Subcutaneous abdominal adipose tissue (tissue), 5 donors: ENCODE results near the gene TLE6.
"Not testable (repeated sequence)": the region's sequence is repeated elsewhere in the genome, so short reads cannot be mapped to it uniquely, and the experiment has no call there.

Source experiments
- H3K27ac ChIP-seq: one replicate; pipeline ENCODE4 v1.7.0; 2013; ENCODE audit warnings: low read depth, mild to moderate bottlenecking, inconsistent platforms, low read length, moderate library complexity
- H3K27me3 ChIP-seq, 5 donors: one replicate each; pipeline ENCODE4 v1.7.0; 2013; ENCODE audit warnings: low read length in 5 of 5, inconsistent platforms in 1 of 5; ENCODE audit not compliant: control insufficient read depth in 5 of 5, insufficient read depth in 4 of 5
- H3K36me3 ChIP-seq, 5 donors: one replicate each; pipeline ENCODE4 v1.7.0; 2013; ENCODE audit warnings: low read length in 5 of 5; ENCODE audit not compliant: control insufficient read depth in 5 of 5, insufficient read depth in 5 of 5
- H3K4me1 ChIP-seq, 5 donors: one replicate each; pipeline ENCODE4 v1.7.0; 2013; ENCODE audit warnings: low read length in 5 of 5, mild to moderate bottlenecking in 3 of 5, moderate library complexity in 1 of 5; ENCODE audit not compliant: control insufficient read depth in 5 of 5, insufficient read depth in 5 of 5
- H3K4me3 ChIP-seq, 5 donors: one replicate each; pipeline ENCODE4 v1.7.0; 2013; ENCODE audit warnings: low read length in 5 of 5, low read depth in 1 of 5
- H3K9ac ChIP-seq, 5 donors: one replicate each; pipeline ENCODE4 v1.7.0; 2013; ENCODE audit warnings: low read length in 5 of 5, mild to moderate bottlenecking in 4 of 5, moderate library complexity in 3 of 5
- H3K9me3 ChIP-seq, 5 donors: one replicate each; pipeline ENCODE4 v1.7.0; 2013; ENCODE audit warnings: low read length in 5 of 5; ENCODE audit not compliant: control insufficient read depth in 5 of 5
- donor health status: healthy.
- donor health status: healthy.
- donor health status: healthy.
- donor health status: healthy.
- donor health status: healthy.

TLE6 gene

DNA sequence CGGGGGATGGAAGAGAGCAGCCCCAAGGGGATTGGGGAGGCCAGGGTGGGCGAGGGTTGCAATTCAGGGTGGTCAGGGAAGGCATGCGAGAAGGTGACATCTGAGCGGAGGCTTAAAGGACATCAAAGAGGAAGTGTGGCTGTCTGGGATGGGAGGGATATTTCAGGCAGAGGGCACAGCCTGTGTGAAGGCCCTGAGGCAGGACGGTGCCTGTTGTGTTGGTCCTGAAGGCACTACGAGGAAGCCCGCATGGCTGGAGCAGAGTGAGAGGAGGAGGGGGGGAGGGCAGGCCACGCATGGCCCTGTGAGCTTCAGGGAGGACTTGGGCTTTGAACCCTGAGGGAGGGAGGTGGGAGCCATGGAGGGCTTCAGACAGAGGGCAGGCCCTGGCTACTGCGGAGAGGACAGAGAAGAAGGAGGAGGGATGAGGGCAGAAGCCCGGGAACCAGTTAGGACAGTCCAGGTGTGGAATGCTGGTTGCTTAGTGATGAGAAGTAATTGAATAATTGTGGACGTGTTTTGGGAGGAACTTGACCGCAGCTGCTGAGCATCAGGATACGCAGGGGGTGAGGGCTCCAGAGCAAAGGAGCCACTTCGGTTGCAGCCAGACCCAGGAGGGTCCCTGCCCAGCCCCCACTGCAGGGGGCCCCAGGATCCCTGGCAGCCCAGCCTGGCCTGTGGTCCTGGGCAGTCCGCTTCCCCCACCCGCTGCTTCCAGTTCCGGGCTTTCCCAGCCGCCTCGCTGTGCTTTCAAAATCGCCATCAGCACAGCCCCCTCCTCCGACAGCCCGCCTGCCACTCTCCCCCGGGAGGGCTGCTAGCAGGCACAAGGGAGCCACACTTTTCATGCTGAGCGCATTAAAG lies 6.2 kb downstream of the TLE6 start:
- no peaks in the 10 kb centered on the region for H3K36me3 ChIP-seq
- H3K27me3 ChIP-seq = peaks cover 0 to 3% (median 0%) of the 10 kb centered on the region in 5 donors
- H3K4me1 ChIP-seq = peaks cover 3 to 30% (median 21%) of the 10 kb centered on the region in 5 donors
- peak overlapping the region in 4 of 5 donors; percentile 8 to 68 (median 64) for H3K9ac ChIP-seq
- H3K9me3 ChIP-seq = no peaks in the 10 kb centered on the region
- H3K27ac ChIP-seq = peak overlapping the region; percentile 69
- peak overlapping the region; percentile 17 to 54 (median 51) for H3K4me3 ChIP-seq

DNA sequence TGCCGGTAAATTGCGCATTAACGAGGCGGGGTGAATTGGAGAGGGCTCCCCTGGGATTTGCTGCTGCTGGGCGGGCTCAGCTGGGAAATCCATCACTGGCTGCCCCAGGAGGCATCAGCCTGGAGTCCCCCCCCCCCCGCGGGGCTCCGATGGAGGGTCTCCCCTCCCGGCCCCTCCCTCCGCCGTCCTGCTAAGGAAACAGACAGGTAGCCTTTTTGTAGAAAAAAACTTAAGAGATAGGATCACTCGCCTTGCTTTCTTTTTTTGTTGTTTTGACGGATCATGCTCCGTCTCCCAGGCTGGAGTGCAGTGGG lies 6.8 kb downstream of the TLE6 start:
- peak overlapping the region in 4 of 5 donors; percentile 47 to 54 (median 51) for H3K4me3 ChIP-seq
- no peaks in the 10 kb centered on the region for H3K9me3 ChIP-seq
- H3K4me1 ChIP-seq = peaks cover 3 to 30% (median 21%) of the 10 kb centered on the region in 5 donors
- H3K27ac ChIP-seq = no peak overlapping the region
- H3K9ac ChIP-seq = peak overlapping the region in 2 of 5 donors; percentile 67 to 68
- peaks cover 0 to 3% (median 0%) of the 10 kb centered on the region in 5 donors for H3K27me3 ChIP-seq
- no peaks in the 10 kb centered on the region for H3K36me3 ChIP-seq

DNA sequence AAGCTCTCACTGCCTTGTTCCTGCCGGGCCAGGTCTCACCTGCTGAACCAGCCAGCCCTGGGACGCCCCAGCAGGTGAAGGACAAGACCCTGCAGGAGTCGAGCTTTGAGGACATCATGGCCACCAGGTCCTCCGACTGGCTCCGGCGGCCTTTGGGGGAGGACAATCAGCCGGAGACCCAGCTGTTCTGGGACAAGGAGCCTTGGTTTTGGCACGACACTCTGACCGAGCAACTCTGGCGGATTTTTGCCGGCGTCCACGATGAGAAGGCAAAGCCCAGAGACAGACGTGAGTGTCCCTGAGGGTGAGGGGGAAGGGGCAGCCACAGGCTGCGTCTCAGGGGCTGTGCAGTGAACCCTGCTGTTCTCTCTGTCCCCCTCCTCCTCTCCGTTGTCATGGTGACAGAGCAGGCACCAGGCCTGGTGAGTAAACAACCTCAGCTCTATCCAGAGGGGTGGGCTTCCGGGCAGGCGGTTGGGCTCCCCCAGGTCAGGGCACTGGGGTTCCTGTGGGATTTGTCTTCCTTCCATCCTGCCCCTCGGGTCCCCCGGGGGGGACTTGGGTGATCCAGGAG lies 9.7 kb downstream of the TLE6 start:
- Histone ChIP-seq H3K36me3 (no peaks in the 10 kb centered on the region), H3K27me3 (peaks cover 0 to 3% (median 0%) of the 10 kb centered on the region in 5 donors), H3K9ac (no peak overlapping the region), H3K4me1 (peaks cover 3 to 27% (median 21%) of the 10 kb centered on the region in 5 donors), H3K4me3 (no peak overlapping the region), H3K9me3 (no peaks in the 10 kb centered on the region), H3K27ac (no peak overlapping the region)

DNA sequence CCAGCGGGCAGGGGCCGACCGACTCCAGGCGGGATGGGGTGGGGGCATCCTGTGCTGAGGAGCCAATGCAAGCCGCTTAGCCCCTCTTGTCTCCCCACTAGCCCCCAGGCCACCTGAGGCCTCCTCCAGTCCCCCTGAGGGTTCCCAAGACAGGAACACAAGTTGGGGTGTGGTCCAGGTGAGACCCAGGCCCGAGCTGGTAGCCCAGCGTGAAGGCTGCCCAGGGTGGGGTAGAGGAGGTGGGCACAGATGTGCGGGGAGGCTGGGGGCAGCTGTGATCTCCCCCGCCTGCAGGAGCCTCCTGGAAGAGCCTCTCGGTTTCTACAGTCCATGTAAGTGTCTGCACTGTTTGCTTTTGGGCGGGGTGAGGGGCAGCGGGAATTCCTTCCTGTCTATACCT lies 10.4 kb downstream of the TLE6 start:
- H3K4me1 ChIP-seq = peaks cover 3 to 22% (median 16%) of the 10 kb centered on the region in 5 donors
- no peak overlapping the region for H3K9ac ChIP-seq
- H3K4me3 ChIP-seq = no peak overlapping the region
- no peaks in the 10 kb centered on the region for H3K36me3 ChIP-seq
- H3K27me3 ChIP-seq = peaks cover 0 to 3% (median 0%) of the 10 kb centered on the region in 5 donors
- H3K27ac ChIP-seq = no peak overlapping the region
- H3K9me3 ChIP-seq = no peaks in the 10 kb centered on the region

DNA sequence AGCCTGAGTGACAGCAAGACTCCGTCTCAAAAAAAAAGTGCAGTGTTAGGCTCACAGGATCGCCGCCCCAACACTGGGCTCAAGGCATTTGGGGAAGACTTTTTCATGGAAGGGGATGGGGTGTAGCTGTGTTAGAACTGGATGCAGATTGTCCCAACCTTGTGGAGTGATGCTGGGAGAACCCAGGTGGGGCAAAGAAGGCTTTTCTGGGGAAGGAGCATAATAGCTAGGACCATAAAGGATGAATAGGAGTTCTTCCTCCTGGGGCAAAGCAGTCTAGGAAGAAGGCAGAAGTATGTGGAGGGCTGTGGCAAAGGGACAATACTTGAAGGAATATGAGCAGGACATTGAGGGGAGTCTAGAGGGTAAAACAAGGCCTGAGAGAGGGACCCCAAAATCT lies 11.2 kb downstream of the TLE6 start:
- Histone ChIP-seq H3K9ac (no peak overlapping the region), H3K27ac (no peak overlapping the region), H3K4me3 (no peak overlapping the region), H3K36me3 (no peaks in the 10 kb centered on the region), H3K27me3 (peaks cover 0 to 3% (median 0%) of the 10 kb centered on the region in 5 donors), H3K9me3 (no peaks in the 10 kb centered on the region), H3K4me1 (peaks cover 0 to 14% (median 9%) of the 10 kb centered on the region in 5 donors)

DNA sequence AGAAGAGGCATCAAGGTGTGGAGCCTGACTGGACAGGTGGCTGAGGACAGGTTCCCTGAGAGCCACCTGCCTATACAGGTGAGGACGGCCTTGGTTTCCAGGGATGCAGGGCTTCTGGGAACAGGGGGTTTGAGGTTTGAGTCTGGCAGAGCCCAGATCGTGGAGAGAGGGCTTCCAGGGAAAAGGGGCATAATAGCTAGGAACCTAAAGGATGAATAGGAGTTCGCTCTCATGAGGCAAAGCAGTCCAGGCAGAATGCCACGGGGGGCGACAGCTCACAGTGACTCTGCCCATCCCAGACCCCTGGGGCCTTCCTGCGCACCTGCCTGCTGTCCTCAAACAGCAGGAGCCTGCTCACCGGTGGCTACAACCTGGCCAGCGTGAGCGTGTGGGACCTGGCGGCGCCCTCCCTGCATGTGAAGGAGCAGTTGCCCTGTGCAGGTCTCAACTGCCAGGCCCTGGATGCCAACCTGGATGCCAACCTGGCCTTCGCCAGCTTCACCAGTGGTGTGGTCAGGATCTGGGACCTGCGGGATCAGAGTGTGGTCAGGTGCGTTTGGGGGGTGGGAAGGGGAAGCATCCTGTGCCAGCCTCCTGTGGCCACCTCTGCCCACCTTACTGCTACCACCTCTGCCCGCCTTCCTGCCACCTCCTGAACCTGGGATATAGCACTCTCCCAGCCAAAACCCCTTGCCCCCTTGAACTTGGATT lies 12.0 kb downstream of the TLE6 start:
- Histone ChIP-seq H3K4me1 (peaks cover 0 to 6% (median under 1%) of the 10 kb centered on the region in 5 donors), H3K27ac (no peak overlapping the region), H3K4me3 (no peak overlapping the region), H3K9me3 (no peaks in the 10 kb centered on the region), H3K36me3 (no peaks in the 10 kb centered on the region), H3K27me3 (peaks cover 0 to 3% (median 0%) of the 10 kb centered on the region in 5 donors), H3K9ac (no peak overlapping the region)

DNA sequence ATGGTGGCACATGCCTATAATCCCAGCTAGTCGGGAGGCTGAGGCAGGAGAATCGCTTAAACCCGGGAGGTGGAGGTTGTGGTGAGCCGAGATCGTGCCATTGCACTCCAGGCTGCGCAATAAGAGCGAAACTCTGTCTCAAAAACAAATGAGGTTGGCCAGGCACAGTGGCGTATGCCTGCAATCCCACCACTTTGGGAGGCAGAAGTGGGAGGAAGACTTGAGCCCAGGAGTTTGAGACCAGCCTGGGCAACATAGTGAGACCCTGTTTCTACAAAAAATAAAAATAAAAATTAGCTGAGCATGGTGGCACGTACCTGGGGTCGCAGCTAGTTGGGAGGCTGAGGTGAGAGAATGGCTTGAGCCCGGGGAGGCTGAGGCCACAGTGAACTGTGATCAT lies 15.0 kb downstream of the TLE6 start:
- not testable (repeated sequence) for H3K9me3 ChIP-seq, H3K27me3 ChIP-seq, H3K36me3 ChIP-seq, H3K4me3 ChIP-seq, H3K27ac ChIP-seq, H3K9ac ChIP-seq, H3K4me1 ChIP-seq

DNA sequence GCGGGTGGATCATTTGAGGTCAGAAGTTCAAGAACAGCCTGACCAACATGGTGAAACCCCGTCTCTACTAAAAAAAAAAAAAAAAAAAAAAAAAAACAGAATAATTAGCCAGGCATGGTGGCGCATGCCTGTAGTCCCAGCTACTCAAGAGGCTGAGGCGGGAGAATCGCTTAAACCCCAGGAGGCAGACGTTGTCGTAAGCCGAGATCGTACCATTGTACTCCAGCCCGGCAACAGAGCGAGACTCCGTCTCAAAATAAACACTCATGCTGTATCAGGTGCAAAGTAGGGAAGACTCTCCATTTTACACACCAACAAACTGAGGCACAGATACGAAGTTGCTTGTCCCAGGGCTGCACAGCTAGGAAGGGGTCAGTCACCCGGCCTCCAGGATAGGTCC lies 15.6 kb downstream of the TLE6 start:
- no peaks in the 10 kb centered on the region for H3K4me1 ChIP-seq
- H3K9ac ChIP-seq = no peak overlapping the region

DNA sequence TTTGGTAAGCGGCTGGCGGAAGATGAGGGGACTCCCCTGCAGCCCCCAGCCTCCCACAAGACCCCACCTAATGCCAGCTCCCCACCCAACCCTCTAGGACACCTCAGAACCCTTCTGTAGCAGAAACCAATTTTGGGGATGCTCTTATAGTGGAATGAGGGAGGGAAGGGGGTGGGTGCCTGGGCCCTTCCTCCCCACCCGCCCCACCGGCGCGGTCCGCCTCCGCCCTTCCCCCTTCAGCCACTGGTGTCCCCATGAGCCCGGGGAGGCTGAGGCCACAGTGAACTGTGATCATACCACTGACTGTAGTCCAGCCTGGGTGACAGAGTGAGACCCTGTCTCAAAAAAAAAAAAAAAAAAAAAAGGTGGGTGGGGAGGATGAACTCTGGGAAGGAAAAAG lies 16.2 kb downstream of the TLE6 start:
- Histone ChIP-seq H3K27me3 (peaks cover 0 to 5% (median 0%) of the 10 kb centered on the region in 5 donors), H3K27ac (no peak overlapping the region), H3K9me3 (no peaks in the 10 kb centered on the region), H3K9ac (no peak overlapping the region), H3K36me3 (peaks cover 0 to 10% (median 9%) of the 10 kb centered on the region in 5 donors), H3K4me3 (no peak overlapping the region), H3K4me1 (no peaks in the 10 kb centered on the region)

More for the DNA sequence above, 15.6 kb downstream of the TLE6 start:
- no peaks in the 10 kb centered on the region for H3K9me3 ChIP-seq
- H3K4me3 ChIP-seq = no peak overlapping the region
- H3K27me3 ChIP-seq = peaks cover 0 to 5% (median 0%) of the 10 kb centered on the region in 5 donors
- H3K27ac ChIP-seq = no peak overlapping the region
- H3K36me3 ChIP-seq = peaks cover 0 to 8% (median 7%) of the 10 kb centered on the region in 5 donors
